Measurements from ENCODE around the gene NWD2.

NWD2 gene

GRCh38 chr4:37439809-37440474 lies 195.4 kb downstream of the NWD2 start:
- no peak for DNase-seq

GRCh38 chr4:37440501-37440900 lies 196.0 kb downstream of the NWD2 start:
- DNase-seq, result no peak

DNA sequence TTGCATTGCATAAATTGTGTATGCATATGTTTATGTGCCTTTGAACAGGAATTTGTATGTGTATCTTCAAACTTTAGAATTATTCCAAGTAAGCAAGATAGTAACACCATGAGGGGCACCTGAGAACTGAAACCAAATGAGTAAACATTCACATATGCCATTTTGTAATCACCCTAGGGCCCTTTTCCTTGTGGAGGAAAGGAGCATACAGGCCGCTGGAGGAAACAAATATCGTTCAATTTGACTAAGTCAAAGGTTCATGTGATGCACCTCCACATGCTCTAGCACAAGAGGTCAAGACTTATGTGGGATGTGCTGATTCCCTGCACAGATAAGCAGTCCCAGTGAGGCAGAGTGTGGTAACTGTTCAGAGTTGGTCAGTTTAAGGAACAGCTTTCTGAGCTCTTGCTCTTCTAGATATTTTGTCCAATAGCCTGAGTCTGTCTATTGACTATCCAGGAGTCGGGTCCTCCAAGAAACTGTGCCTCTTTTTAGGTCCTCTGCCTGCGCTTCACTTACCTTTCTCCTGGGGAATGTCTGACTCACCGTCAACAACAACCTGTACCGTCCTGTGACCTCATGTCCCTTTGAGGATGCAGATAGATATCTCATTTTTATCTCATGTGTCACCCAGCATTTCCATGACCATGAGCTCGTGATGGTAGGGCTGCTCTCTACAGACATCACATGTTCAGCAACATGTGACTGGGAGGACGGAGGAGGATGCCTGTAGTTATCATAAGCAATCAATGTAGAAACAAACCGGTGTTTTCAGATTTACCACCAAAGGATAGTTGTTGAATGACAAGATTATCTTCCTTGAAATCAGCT lies 196.9 kb downstream of the NWD2 start:
- no peak for DNase-seq

DNA sequence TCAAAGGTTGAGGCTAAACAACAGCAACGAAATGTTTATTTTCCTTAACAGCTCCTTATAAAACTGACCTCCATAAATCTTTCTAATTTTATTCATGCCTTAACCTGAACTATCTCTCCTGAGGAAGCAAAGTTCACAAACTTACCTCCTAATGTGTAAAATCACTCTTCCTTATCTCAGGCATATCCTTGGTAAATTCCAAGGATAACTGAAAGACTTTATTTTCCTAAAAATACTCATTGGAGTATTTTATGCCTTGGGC lies 197.4 kb downstream of the NWD2 start:
- no peak for DNase-seq

DNA sequence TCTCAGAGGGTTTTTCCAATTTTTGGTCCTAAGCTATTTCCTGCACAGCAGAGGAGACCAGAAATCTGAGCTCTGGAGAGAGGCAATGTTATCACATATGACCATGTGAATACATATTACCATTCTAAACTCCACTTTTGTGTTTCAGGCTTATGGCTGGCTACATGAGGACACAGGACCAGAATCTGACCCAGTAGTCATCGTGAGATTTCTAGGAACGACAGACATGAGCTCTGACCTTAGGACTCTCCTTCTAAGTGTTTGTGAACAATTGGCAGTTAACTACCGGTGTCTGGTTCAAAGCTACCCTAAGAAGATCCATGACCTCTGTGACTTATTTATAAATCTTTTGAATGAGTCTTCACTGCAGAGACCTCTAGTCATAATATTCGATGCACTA lies 198.6 kb downstream of the NWD2 start:
- no peak for DNase-seq

- no peak for DNase-seq
These were observed 200.5 kb downstream of the NWD2 start for GRCh38 chr4:37445023-37445422.

DNA sequence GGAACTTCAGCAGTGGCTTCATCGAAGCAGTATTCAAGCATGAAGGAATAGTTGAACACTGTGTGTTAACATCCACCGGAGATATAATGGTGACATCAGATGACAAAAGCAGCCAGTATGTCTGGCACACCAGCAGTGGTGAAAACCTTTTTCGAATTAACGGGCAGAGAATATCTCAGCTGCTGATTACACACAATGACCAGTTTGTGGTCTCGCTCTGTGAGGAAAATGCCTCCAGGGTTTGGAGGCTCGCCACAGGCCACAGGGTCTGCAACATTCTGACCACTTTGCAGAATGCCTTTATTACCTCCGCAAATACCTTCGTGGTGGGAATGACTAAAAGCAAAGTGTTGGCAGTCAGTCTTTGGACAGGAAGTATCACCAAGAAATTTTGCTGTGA lies 201.5 kb downstream of the NWD2 start:
- DNase-seq, result no peak

GRCh38 chr4:37447886-37448285 lies 203.3 kb downstream of the NWD2 start:
- no peak for DNase-seq

DNA sequence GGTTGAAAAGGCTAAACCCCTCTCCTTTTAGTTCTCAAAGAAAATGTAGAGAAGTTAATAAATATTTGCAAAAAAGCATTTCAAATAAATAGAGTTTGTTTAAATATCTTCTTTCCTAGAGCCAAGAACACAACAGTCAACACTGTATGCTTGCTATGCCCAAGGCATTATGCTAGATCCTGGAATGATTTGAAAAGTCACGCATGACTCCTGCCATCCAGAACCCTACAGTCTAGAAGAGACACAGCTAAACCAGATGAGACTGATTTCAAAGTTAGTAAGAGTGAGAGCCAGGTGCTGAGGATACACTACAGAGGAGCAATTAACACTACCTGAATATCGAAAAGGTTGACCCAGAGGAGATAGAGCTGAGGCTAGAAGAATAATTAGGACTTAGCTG lies 205.8 kb downstream of the NWD2 start:
- no peak for DNase-seq

- DNase-seq, result no peak
These were observed 206.4 kb downstream of the NWD2 start for GRCh38 chr4:37450911-37451310.

DNA sequence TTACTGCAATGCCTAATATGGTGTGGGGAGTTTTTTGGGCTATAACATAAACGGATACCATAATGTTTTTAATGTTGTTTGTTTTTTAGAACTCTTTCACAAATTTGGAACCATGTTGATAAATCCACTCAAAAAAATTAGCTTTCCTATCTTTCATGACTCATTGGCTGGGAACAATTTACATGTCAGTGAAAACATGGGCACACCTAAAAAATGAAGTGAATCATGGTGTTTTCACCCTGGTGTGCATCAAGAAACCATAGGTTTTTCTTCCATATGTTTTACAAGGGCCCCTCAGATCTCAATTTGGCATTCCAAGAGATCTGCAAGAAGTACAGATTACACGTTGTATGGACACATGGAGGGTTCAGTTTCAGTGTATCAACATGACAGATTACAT lies 207.1 kb downstream of the NWD2 start:
- DNase-seq, result no peak

- DNase-seq, result peak; percentile 19
These were observed 208.4 kb downstream of the NWD2 start for GRCh38 chr4:37452952-37453280.

- DNase-seq, result peak; percentile 42
These were observed 208.9 kb downstream of the NWD2 start for GRCh38 chr4:37453281-37453998.

DNA sequence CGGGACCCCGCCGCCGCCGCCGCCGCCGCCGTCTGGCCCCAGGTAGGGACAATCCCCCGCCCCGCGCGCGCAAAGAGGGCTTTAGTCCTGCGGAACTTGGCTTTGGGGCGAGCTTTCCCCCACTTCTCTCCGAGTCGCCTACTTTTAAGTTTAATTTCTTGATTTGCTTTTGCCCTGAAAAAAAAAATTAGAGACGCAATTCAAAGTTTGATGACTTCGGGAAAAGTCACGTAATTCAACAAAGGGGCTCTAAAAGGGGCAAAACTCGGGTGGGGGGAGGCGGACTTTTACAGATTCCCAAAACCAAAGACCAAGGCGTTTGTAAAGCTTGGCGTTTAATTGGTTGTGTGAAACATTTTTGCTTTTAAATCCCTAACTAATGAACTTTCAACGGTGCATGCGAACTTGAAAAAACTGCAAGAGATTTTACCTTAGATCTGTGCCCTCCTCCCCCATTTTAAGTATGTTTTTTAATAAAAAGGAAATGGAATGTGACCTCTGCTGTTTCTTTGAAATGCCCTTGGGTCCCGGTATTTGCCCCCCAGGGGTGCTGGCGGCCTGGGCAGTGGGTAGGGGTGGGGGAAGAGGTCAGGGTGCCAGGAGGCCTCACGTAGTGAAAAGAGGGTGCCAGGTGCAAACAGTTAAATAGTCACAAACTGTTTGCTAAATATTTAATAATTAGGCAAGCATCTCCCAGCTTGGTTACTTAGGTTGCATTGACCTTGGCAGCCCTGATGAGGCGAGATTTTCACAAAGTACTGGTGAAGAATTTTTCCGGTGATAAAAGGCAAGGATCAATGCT lies 209.7 kb downstream of the NWD2 start:
- DNase-seq, result no peak

GRCh38 chr4:37455301-37456131 lies 211.0 kb downstream of the NWD2 start:
- no peak for DNase-seq

DNA sequence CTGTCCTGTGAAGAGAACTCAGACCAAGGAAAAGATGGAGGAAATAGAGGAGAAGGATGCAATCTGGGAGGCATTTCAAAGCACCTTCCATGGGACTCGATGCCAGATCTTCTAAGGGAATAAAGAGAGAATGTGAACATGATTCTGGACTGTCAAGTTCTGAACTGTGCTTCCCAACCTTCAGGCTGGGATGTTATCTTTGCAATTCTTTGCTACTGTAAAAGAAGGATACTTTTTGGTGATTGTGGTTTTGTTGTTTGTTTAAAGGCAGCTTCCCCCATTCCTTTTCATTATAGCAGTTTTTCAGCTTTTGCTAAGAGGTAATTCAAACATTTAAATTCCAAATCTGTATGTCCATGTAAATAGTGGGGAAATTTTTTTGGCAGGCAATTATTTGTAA lies 217.3 kb downstream of the NWD2 start:
- no peak for DNase-seq

DNA sequence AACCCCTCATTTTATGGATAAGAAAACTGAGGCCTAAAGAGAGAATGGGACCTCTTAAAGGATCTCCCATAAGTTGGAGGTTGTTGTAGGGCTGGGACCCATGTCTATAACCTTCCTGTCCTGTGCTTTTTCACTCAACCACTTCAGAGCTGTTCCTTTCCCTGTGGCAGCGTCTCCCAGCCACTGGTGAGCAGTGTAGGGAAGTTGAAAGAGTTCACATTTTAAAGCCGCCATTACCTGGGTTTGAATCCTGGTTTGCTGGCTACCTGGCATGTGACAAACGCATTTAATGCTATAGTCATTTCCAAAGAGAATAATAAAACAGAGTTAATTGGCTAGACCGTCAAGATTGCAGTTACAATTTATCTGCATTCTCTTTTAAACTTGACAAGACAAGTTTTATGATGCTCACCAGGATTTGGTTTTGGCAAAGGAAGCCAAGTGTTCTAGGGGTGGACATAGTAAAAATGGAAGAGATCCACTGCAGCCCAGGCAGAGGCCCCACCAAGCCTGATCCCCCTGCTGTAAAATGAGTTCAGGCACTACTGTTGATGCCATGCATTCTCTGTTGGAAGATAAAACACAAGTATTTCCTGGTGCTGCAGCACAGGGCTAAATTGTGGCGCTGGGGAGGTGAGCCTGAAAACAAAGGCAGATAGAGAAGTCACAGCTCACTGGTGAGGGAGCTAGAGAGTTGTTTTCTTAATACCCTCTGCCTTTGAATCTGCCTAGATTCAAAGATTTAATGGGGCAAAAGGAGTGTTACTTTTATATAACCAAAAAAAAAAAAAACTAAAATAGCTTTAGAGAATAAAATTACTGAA lies 218.7 kb downstream of the NWD2 start:
- no peak for DNase-seq

GRCh38 chr4:37464373-37465128 lies 220.0 kb downstream of the NWD2 start:
- no peak for DNase-seq

DNA sequence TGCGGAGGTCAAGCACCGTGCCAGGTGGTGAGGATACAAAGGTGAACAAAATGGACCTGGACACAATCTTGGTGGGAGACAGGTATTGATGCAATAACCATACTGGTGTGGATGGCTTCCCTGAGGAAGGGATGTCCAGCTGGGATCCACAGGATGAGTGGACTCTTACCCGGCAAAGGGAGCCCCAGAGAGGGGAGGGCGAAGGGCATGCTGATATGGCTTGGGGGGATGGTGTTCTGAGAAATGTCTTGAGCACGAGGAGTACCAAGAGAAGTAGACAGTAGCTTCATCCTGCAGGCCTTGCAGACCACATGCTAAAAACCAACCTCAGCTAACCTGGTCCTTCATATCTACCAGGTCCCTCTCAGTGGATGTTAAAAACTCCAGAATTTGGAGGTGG lies 220.8 kb downstream of the NWD2 start:
- DNase-seq, result no peak

DNA sequence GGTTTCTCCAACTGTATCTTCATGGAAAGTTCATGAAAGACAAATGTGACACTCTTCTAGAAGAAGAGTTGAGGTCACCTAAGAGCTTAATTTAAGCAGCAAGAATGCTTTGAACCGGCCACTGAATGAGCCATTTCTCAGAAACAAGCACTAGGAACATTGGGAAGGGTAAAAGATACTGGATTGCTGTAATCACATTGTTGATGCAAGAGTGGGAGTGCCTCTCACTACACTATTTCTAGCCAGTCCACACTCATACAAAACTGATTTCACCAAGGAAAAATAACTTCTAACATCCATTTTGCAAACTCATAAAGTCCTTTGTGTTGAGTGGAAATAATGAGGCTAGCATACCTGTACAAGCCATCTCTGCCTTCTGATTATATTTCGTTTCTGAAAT lies 221.3 kb downstream of the NWD2 start:
- DNase-seq, result no peak

- DNase-seq, result no peak
These were observed 222.7 kb downstream of the NWD2 start for GRCh38 chr4:37467223-37467622.
